Heart left ventricle (tissue), 16 donors: ENCODE data around the gene RPTN. TPM values are rescaled to one million over a fixed set of nuclear protein-coding genes. Genes with fewer than 3 reads are reported as not detected.

Source experiments
- ATAC-seq, 4 donors: fragments of 200-7000 bp; cut with Tn5 transposase; one replicate each; pipeline ENCODE4 v1.9.1; 2020 to 2022; ENCODE audit warnings: moderate library complexity in 4 of 4, mild to moderate bottlenecking in 3 of 4, moderate number of reproducible peaks in 1 of 4
- DNase-seq, 5 donors: peaks; one replicate each; pipeline ENCODE4 v3.0.0-alpha.2; 2020
- H3K27ac ChIP-seq, 12 donors: fragments of 200-600 bp; sonication (generic) in 4 of 12; one replicate each; pipeline versions ENCODE4 v1.5.0 to v1.8.0; 2016 to 2022; ENCODE audit warnings: mild to moderate bottlenecking in 2 of 12
- H3K27me3 ChIP-seq, 9 donors: fragments of 200-600 bp; sonication (generic) in 2 of 9; one replicate each; pipeline versions ENCODE4 v1.5.1 to v1.8.0; 2016 to 2022; ENCODE audit warnings: mild to moderate bottlenecking in 3 of 9
- H3K36me3 ChIP-seq, 9 donors: fragments of 200-600 bp; sonication (generic) in 2 of 9; one replicate each; pipeline versions ENCODE4 v1.5.0 to v1.8.0; 2018 to 2022; ENCODE audit warnings: mild to moderate bottlenecking in 2 of 9
- H3K4me1 ChIP-seq, 12 donors: fragments of 200-600 bp; sonication (generic) in 4 of 12; one replicate each; pipeline versions ENCODE4 v1.5.0 to v1.8.0; 2016 to 2022; ENCODE audit warnings: mild to moderate bottlenecking in 3 of 12
- H3K4me3 ChIP-seq, 12 donors: fragments of 200-600 bp; sonication (generic) in 4 of 12; one replicate each; pipeline versions ENCODE4 v1.5.0 to v1.8.0; 2017 to 2022; ENCODE audit warnings: mild to moderate bottlenecking in 9 of 12, moderate library complexity in 4 of 12
- H3K9me3 ChIP-seq, 12 donors: fragments of 200-600 bp; sonication (generic) in 4 of 12; one replicate each; pipeline versions ENCODE4 v1.5.0 to v1.8.0; 2016 to 2022; ENCODE audit warnings: mild to moderate bottlenecking in 1 of 12
- POLR2A ChIP-seq, 2 donors: fragments of 450-650 bp; IDR thresholded peaks; one replicate each; pipeline ENCODE4 v1.6.1; 2017; ENCODE audit warnings: antibody characterized with exemption in 2 of 2, mild to moderate bottlenecking in 2 of 2, moderate library complexity in 2 of 2
- WGBS, 4 donors: extraction: QIAGEN DNeasy Blood & Tissue Kit in 2 of 4; methylation state at CpG; one replicate each; pipeline versions ENCODE4 v1.1.5 to v1.1.7; 2013 to 2018; 5-methylcytosine and 5-hydroxymethylcytosine counted together
- intact Hi-C, 10 donors: fragments of 100-400 bp; cut with DNase I; formaldehyde crosslinking; loops; one replicate each; pipeline versions ENCODE4 v1.11.1 to v1.14.2; 2022
- polyA plus RNA-seq, 2 donors: library from polyadenylated mRNA; stranded (reverse); fragments of 200-250 nt; gene quantifications; one replicate each; pipeline ENCODE4 v1.2.3, GENCODE V29; 2013
- total RNA-seq, 9 donors: library from RNA; depleted of rRNA in 2 of 9; stranded (reverse); fragments of >200 nt in 2 of 9; fragmentation: NEBNext Ultra II Directional in 3 of 9; extraction: Animal tissue kit (Norgen Biotek cat#: 25700) in 3 of 9; gene quantifications; one replicate each; pipeline versions ENCODE4 v1.1.0 to v1.2.4, GENCODE V29; 2016 to 2023
- TF ChIP-seq, protein P1 (sequence below), 12 donors: fragments of 200-600 bp; sonication (generic) in 4 of 12; IDR thresholded peaks; one replicate each; pipeline versions ENCODE4 v1.5.0 to v1.8.0; 2018 to 2022; ENCODE audit warnings: antibody characterized with exemption in 12 of 12, mild to moderate bottlenecking in 5 of 12
- donor health status: ischemic (EF 13 %, LVEDD 7.1; RV severe dilation, severe dysfunction).
- donor health status: healthy with polysubstance abuse.
- donor health status: DM: no; HTN: yes; CAD: no.
- donor health status: DM: no; HTN: no; CAD: no.
- donor health status: ischemic (EF 25% LVEDD 6.9; RV normal size, moderate dysfunction).
- donor health status: ischemic (EF 25% LVEDD 5.7; RV mildly dilated, moderate dysfunction).
- donor health status: healthy.
- donor health status: DM: yes; HTN: yes; CAD: no.
- donor health status: ischemic (EF 35%, LVEDD 5.7; RV mildly dilated, moderate dysfunction).
- donor health status: nonischemic (EF 11% LVEDD 7.7; RV severe dilation, severe dysfunction).
- donor health status: DM: yes; HTN: yes; CAD: no.
- donor health status: PGD.
- donor health status: ischemic (EF 29% LVEDD 5.4; RV normal size, mild dysfunction).
- donor health status: nonischemic (EF 23%, LVEDD 6.1; RV moderate dilation, normal function).

The RPTN gene
- total and polyA plus RNA-seq, 11 donors, result not detected

GRCh38 chr1:152188673-152189591, 29.9 kb upstream of the RPTN start:
- intact Hi-C loops, result loop anchor here (1.0 to 10.0 kb wide), 11 partner anchors 47 to 272 kb away; no protein-coding TSS in a partner anchor
- H3K36me3 ChIP-seq, result no peaks in the 10 kb centered on the region
- peaks cover 0 to 3% (median 0%) of the 10 kb centered on the region in 9 donors for H3K27me3 ChIP-seq
- peaks cover 0 to 10% (median 0%) of the 10 kb centered on the region in 12 donors for H3K4me1 ChIP-seq
- peak; percentile 55 to 86 (median 74) for DNase-seq
- TF ChIP-seq POLR2A (IDR thresholded peaks at IDR 0.05), result no peak
- TF ChIP-seq, protein P1, sequence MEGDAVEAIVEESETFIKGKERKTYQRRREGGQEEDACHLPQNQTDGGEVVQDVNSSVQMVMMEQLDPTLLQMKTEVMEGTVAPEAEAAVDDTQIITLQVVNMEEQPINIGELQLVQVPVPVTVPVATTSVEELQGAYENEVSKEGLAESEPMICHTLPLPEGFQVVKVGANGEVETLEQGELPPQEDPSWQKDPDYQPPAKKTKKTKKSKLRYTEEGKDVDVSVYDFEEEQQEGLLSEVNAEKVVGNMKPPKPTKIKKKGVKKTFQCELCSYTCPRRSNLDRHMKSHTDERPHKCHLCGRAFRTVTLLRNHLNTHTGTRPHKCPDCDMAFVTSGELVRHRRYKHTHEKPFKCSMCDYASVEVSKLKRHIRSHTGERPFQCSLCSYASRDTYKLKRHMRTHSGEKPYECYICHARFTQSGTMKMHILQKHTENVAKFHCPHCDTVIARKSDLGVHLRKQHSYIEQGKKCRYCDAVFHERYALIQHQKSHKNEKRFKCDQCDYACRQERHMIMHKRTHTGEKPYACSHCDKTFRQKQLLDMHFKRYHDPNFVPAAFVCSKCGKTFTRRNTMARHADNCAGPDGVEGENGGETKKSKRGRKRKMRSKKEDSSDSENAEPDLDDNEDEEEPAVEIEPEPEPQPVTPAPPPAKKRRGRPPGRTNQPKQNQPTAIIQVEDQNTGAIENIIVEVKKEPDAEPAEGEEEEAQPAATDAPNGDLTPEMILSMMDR (IDR thresholded peaks at IDR 0.05), result peak; percentile 70 to 88 (median 80)
- WGBS, 4 donors, result 2 to 25% (median 12%) methylated on average over 35 to 62 of the region's 62 CpGs
- H3K4me3 ChIP-seq, result peak overlapping the region; percentile 33 to 80 (median 58)
- no peaks in the 10 kb centered on the region for H3K9me3 ChIP-seq
- ATAC-seq, result peak; percentile 42 to 85 (median 64)
- peak overlapping the region in 10 of 12 donors; percentile 5 to 73 (median 44) for H3K27ac ChIP-seq

DNA sequence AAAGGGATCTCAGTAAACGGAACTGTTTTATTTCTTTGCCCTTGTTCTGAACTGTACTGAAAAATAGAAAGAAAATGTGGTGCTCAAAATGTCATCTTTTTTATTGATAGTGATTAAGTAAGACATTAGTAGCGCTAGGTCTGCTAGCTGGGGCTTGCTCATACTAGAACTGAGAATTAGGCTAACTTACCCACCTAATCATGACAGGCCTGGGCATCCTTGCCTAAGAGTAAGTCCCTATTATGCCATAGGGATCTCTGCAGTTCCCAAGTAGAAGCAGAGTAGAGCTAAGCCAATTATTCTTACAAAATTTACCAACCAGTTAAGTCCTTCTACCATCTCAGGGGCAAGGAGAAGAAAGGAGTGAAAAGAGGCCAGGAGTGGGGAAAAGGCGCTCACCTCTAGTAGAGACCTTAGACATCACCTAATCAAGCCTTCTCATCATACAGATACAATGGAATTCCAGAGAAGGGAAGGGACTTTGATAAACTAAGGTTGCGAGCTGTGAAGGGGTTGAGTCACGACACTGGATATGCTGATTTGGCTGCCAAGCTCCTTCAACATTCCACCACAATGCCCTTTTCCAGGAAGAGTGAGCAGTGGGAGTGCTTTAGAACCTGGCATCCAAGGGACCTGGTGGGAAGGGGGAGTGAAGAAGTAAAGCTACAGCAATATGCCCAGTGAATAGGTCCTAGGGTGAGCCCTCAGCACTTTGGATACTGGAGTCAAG, 27.7 kb upstream of the RPTN start:
- Histone ChIP-seq H3K27me3 (peaks cover 0 to 6% (median 0%) of the 10 kb centered on the region in 9 donors), H3K27ac (no peak overlapping the region), H3K4me3 (no peak overlapping the region), H3K4me1 (peaks cover 0 to 10% (median 0%) of the 10 kb centered on the region in 12 donors), H3K9me3 (no peaks in the 10 kb centered on the region), H3K36me3 (no peaks in the 10 kb centered on the region)
- ATAC-seq, result no peak
- intact Hi-C loops, result loop anchor here in 7 of 10 donors (2.0 to 10.0 kb wide), 7 partner anchors 44 to 271 kb away; no protein-coding TSS in a partner anchor
- TF ChIP-seq, protein P1 (IDR thresholded peaks at IDR 0.05), result no peak
- TF ChIP-seq POLR2A (IDR thresholded peaks at IDR 0.05), result no peak
- DNase-seq, result no peak
- 78 to 84% (median 82%) methylated on average over 5 of the region's 5 CpGs for WGBS, 4 donors

DNA sequence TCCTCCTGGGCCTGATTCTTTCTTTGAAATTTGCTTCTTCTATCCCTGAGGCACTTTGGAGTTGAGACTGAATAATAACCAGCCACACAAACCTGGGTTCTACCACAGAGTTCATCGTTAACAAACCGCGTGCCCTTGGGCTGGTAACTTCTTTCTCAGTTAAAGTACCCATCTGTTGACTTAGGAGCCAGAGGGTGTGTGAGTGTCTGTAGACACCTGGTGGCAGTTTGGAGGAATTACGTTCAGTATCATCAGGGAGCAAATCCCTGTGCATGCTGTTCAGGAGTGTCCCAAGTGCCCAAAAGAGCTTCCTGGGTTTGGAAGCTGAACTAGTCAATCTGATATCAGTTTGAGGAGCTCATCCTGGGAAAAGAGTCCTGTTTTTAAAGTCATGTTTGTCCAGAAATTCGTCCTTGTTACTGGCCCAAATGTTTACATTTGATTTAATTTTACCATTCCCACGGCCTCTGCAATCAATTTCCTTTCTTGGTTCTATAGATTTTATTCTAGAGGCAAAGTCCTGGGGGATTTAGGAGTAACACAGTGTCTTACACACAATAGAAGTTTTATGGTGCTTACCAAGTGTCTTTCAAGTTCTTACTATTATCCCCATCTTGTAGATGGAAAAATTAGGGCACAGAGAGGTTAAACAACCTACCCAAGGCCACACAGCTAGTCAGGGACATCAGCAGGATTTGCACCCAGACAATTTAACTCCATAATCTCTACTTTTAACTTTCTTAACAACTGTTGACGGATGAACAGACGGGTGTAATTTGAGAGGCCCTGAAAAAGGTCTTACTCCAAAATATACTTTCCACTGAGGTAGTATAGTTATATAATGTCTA, 26.7 kb upstream of the RPTN start:
- 32 to 37% (median 33%) methylated on average over 8 of the region's 8 CpGs for WGBS, 4 donors
- DNase-seq, result peak in 3 of 5 donors; percentile 15 to 28 (median 27)
- Histone ChIP-seq H3K9me3 (no peaks in the 10 kb centered on the region), H3K4me3 (no peak overlapping the region), H3K36me3 (no peaks in the 10 kb centered on the region), H3K4me1 (peaks cover 0 to 10% (median 0%) of the 10 kb centered on the region in 12 donors), H3K27me3 (peaks cover 0 to 6% (median 0%) of the 10 kb centered on the region in 9 donors), H3K27ac (no peak overlapping the region)
- intact Hi-C loops, result loop anchor here (1.0 to 10.0 kb wide), 13 partner anchors 42 to 272 kb away; no protein-coding TSS in a partner anchor
- ATAC-seq, result peak in 3 of 4 donors; percentile 61 to 75 (median 64)
- no peak for TF ChIP-seq POLR2A (IDR thresholded peaks at IDR 0.05)
- TF ChIP-seq, protein P1 (IDR thresholded peaks at IDR 0.05), result peak; percentile 62 to 84 (median 77)
